Measurements from ENCODE around the gene CDH22. TPM values are rescaled to one million over a fixed set of nuclear protein-coding genes. Genes with fewer than 3 reads are reported as not detected.

CDH22 gene
- total and polyA plus RNA-seq, 9 of the 15 experiments (the other 6 are each of a cell fraction or from before 2014, with no cell fraction given): 0.07 to 0.08 TPM; not detected in 7

DNA sequence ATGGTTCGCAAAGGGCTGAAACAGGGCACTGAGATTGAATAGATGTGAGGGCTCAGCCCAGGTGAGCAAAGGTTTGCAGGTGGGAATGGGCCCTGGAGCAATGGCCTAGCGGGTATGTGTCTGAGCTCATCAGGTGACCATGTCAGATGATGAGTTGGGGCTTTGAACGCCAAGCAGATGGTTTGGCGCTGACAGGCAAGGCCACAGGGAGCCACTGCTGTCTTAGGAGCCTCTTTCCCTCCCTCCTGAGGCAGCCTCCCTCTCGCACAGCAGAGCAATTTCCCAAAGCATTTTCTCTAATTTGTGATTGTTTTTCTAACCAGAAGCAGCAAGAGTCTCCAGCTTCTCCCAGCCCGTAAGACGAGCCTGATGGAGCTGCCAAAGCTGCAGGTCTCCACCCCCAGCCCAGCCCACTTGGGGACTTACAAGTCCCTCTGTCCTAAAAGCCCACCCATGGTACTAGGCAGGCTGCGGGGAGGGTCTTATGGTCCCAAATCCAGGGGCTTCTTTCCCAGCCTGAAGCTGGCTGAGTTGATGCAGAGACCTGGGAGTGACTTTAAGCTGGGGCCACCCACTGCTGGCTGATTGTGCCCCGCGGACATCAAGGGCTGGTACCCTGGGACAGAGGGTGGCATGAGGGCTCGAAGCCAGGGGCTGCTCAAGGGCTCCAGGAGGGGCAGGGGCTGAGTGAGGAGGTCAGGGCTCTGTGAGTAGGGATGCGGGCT lies 11.6 kb downstream of the CDH22 start:
- Histone ChIP-seq H3K4me2 (ENCODE audit: insufficient read depth, low read length) (no peak overlapping the region), H3K27me3 (ENCODE audit: control insufficient read depth in 2 of 2, insufficient read depth in 2 of 2, low read length in 2 of 2) (peaks cover 7 to 47% of the 10 kb centered on the region in 2 experiments; a peak in 3 of 5 replicates), H3K79me2 (ENCODE audit: control insufficient read depth, insufficient read depth, low read length) (no peaks in the 10 kb centered on the region), H3K4me1 (replicated peaks in 1 of 2; ENCODE audit: control insufficient read depth in 2 of 2, insufficient read depth in 2 of 2, low read length in 2 of 2) (no peaks in the 10 kb centered on the region), H3K27ac (ENCODE audit: extremely low read depth, low read depth, low read length) (no peak overlapping the region), H3K36me3 (ENCODE audit: control insufficient read depth, insufficient read depth, low read length) (no peaks in the 10 kb centered on the region), H3K9ac (ENCODE audit: insufficient read depth in 1 of 2, low read depth in 2 of 2, low read length in 2 of 2) (no peak overlapping the region), H3K4me3 (no peak overlapping the region), H2AFZ (ENCODE audit: low read depth, low read length) (no peak overlapping the region), H4K20me1 (replicated peaks; ENCODE audit: control insufficient read depth, insufficient read depth, low read length) (0 out of 2 replicates have a peak, but pooled peaks cover 5% of the 10 kb centered on the region), H3K9me3 (replicated peaks; ENCODE audit: control insufficient read depth, insufficient read depth, low read depth, low read length) (no peaks in the 10 kb centered on the region), H3K9me1 (ENCODE audit: control insufficient read depth, insufficient read depth, low read length) (no peaks in the 10 kb centered on the region)
- CTCF ChIA-PET (ENCODE audit: low intra/inter-chr PET ratio): no interaction called here
- DNase-seq (ENCODE audit: extremely low read depth in 1 of 4, low spot score in 3 of 4) (no peak), FAIRE-seq (no peak), ATAC-seq (no peak)
- BruUV-seq (replicated peaks): no TSS peak
- POLR2A ChIA-PET: interaction anchor here (1.1 kb wide), 1 partner anchor 8 kb away, joined by 3 read pairs; no protein-coding TSS in a partner anchor
- 0% methylated on average over 11 of the region's 12 CpGs for WGBS (ENCODE audit: insufficient coverage, low coverage, missing lambda C conversion rate)
- intact Hi-C loops (cut with micrococcal nuclease) (no loop called here), in situ Hi-C loops (cut with MboI) (no loop called here)
- TF ChIP-seq MTF1 (CRISPR knock-in tag; IDR thresholded peaks at IDR 0.05; ENCODE audit: borderline replicate concordance) (no peak), TAF7 (tag; IDR thresholded peaks at IDR 0.05) (no peak), CCNT2 (IDR thresholded peaks at IDR 0.05; ENCODE audit: borderline replicate concordance, extremely low read depth, insufficient read length, low read depth, low read length) (no peak), PPARD (CRISPR knock-in tag; IDR thresholded peaks at IDR 0.05) (no peak), BRD9 (IDR thresholded peaks at IDR 0.05; ENCODE audit: low read depth, partially characterized antibody) (no peak), RBM22 (IDR thresholded peaks at IDR 0.05; ENCODE audit: low read depth, low read length, poor library complexity, severe bottlenecking) (no peak), ZNF124 (CRISPR knock-in tag; IDR thresholded peaks at IDR 0.05) (no peak), ZFP1 (CRISPR knock-in tag; IDR thresholded peaks at IDR 0.05) (no peak), NBN (IDR thresholded peaks at IDR 0.05; ENCODE audit: low read depth) (no peak), NCOA1 (IDR thresholded peaks at IDR 0.05; ENCODE audit: low read depth) (no peak), BACH1 (tag; IDR thresholded peaks at IDR 0.05) (no peak)
- TF ChIP-seq, protein P1, sequence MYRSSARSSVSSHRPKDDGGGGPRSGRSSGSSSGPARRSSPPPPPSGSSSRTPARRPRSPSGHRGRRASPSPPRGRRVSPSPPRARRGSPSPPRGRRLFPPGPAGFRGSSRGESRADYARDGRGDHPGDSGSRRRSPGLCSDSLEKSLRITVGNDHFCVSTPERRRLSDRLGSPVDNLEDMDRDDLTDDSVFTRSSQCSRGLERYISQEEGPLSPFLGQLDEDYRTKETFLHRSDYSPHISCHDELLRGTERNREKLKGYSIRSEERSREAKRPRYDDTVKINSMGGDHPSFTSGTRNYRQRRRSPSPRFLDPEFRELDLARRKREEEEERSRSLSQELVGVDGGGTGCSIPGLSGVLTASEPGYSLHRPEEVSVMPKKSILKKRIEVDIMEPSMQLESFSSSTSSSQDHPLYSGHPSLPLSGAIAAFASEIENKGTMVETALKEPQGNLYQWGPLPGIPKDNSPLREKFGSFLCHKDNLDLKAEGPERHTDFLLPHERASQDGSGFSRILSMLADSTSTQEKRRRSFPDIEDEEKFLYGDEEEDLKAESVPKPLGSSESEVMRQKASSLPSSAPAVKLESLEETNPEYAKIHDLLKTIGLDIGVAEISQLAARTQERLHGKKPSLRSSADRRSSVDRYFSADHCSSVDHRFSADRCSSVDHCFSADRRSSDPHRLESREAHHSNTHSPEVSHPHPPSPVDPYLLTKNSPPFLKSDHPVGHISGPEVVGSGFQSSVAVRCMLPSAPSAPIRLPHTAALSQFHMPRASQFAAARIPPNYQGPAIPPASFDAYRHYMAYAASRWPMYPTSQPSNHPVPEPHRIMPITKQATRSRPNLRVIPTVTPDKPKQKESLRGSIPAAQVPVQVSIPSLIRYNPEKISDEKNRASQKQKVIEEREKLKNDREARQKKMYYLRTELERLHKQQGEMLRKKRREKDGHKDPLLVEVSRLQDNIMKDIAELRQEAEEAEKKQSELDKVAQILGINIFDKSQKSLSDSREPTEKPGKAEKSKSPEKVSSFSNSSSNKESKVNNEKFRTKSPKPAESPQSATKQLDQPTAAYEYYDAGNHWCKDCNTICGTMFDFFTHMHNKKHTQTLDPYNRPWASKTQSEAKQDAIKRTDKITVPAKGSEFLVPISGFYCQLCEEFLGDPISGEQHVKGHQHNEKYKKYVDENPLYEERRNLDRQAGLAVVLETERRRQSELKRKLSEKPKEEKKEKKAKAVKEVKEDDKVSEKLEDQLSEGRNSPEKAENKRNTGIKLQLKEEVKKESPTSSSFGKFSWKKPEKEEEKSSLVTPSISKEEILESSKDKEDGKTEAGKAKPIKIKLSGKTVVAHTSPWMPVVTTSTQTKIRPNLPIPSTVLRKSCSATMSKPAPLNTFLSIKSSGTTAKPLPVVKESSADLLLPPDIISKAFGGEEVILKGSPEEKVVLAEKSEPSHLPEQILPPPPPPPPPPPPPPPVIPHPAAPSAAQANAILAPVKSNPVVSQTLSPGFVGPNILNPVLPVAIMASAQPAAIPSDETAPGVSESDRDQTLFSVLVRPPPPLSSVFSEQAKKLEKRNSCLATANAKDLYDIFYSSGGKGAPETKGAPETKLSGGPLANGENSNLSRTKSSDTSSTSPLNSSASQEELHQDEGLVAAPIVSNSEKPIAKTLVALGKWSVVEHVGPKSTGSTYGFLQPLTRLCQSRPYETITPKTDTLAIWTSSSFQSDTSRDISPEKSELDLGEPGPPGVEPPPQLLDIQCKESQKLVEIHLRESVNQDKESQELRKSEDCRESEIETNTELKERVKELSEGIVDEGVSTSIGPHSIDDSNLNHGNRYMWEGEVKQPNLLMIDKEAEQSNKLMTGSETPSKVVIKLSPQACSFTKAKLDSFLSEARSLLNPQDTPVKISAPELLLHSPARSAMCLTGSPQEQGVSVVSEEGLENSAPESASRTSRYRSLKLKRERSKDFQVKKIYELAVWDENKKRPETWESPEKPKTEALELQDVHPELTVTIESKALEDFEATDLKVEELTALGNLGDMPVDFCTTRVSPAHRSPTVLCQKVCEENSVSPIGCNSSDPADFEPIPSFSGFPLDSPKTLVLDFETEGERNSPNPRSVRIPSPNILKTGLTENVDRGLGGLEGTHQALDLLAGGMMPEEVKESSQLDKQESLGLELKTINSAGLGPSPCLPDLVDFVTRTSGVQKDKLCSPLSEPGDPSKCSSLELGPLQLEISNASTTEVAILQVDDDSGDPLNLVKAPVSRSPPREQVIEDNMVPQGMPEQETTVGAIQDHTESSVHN (IDR thresholded peaks at IDR 0.05; ENCODE audit: borderline replicate concordance in 1 of 2, low read depth in 1 of 2): no peak
